Pulmonary artery endothelial cell (primary cell): Measurements from ENCODE around the gene COX8A. TPM values are rescaled to one million over a fixed set of nuclear protein-coding genes. Genes with fewer than 3 reads are reported as not detected.

ENCODE experiments used
- DNase-seq: peaks from one replicate; pipeline ENCODE4 v3.0.0-alpha.2; 2011; ENCODE audit warnings: low read depth, low spot score
- total RNA-seq: library from RNA; depleted of rRNA; stranded (reverse); fragments of >200 nt; gene quantifications from 2 replicates; pipeline ENCODE4 v1.2.3, GENCODE V29; 2014

The COX8A gene
- total RNA-seq, 1 donor from 2014 or later = 308 TPM

GRCh38 chr11:64019106-64020037 is 45.0 kb downstream of the COX8A start:
- DNase-seq = no peak

- no peak for DNase-seq
Observed at GRCh38 chr11:64020976-64021756, 46.7 kb downstream of the COX8A start.

GRCh38 chr11:64021757-64022093 is 47.3 kb downstream of the COX8A start:
- no peak for DNase-seq

- no peak for DNase-seq
Observed at GRCh38 chr11:64022125-64022784, 47.8 kb downstream of the COX8A start.

- no peak for DNase-seq
Observed at GRCh38 chr11:64023712-64024710, 49.6 kb downstream of the COX8A start.

- DNase-seq = no peak
Observed at GRCh38 chr11:64025205-64025604, 50.8 kb downstream of the COX8A start.

Other genes with a start within 250 kb of the COX8A start
- gene ZFTA, start 205.8 kb upstream of the COX8A start, total RNA-seq = 17.5 and 19.3 TPM in 2 replicates
- gene SPINDOC, start 161.2 kb upstream of the COX8A start, total RNA-seq = 17.1 and 29.0 TPM in 2 replicates
- 9.2 and 12.5 TPM in 2 replicates for gene MARK2, start 135.5 kb upstream of the COX8A start, total RNA-seq
- 0.21 and 1.3 TPM in 2 replicates for gene RCOR2, start 57.5 kb upstream of the COX8A start, total RNA-seq
- 12.1 and 12.6 TPM in 2 replicates for gene NAA40, start 35.6 kb upstream of the COX8A start, total RNA-seq
- 67.9 and 71.6 TPM in 2 replicates for gene OTUB1, start 11.8 kb downstream of the COX8A start, total RNA-seq
- not detected in 2 replicates for gene FLRT1, start 61.3 kb downstream of the COX8A start, total RNA-seq
- 14.6 and 37.7 TPM in 2 replicates for gene MACROD1, start 191.5 kb downstream of the COX8A start, total RNA-seq
- 187 and 331 TPM in 2 replicates for gene STIP1, start 211.6 kb downstream of the COX8A start, total RNA-seq
- 75.9 and 109 TPM in 2 replicates for gene FERMT3, start 232.1 kb downstream of the COX8A start, total RNA-seq